ENCODE results near the gene JAKMIP1. TPM values are rescaled to one million over a fixed set of nuclear protein-coding genes. Genes with fewer than 3 reads are reported as not detected.

Gene JAKMIP1
- total RNA-seq, 1 experiment from 2014 or later: not detected

GRCh38 chr4:6195602-6196319 lies 4.6 kb downstream of the JAKMIP1 start:
- ChIA-PET RAD21 (ENCODE audit: low non-redundant PET in 1 of 2, low total read pairs in 2 of 2, uncharacterized antibody in 2 of 2, unreplicated experiment in 2 of 2) (no interaction called here), CTCF (no interaction called here), POLR2A (no interaction called here)
- BruUV-seq (replicated peaks): no TSS peak
- Histone ChIP-seq H3K79me2 (ENCODE audit: insufficient read depth, low read length) (no peaks in the 10 kb centered on the region), H3K9me2 (ENCODE audit: insufficient read depth) (no peaks in the 10 kb centered on the region), H2AFZ (ENCODE audit: low read depth, low read length, poor library complexity, severe bottlenecking) (no peak overlapping the region), H3K9ac (ENCODE audit: low read length) (no peak overlapping the region), H3K4me3 (replicated peaks in 1 of 2; ENCODE audit: low read depth in 1 of 2, low read length in 2 of 2) (no peak overlapping the region), H4K20me1 (ENCODE audit: insufficient read depth) (no peaks in the 10 kb centered on the region), H3K27me3 (ENCODE audit: insufficient read depth, low read length) (no peaks in the 10 kb centered on the region; the same call in 1 of the 2 replicates), H3K4me1 (ENCODE audit: control insufficient read depth in 1 of 2, insufficient read depth in 2 of 2, low read length in 2 of 2) (no peaks in the 10 kb centered on the region), H3K9me3 (ENCODE audit: control insufficient read depth in 1 of 2, insufficient read depth in 1 of 2, low read depth in 1 of 2, low read length in 2 of 2) (no peaks in the 10 kb centered on the region), H3K4me2 (ENCODE audit: low read length) (no peak overlapping the region), H3K27ac (ENCODE audit: low read depth, low read length) (no peak overlapping the region), H3K36me3 (ENCODE audit: control insufficient read depth in 1 of 2, insufficient read depth in 2 of 2, low read length in 2 of 2) (no peaks in the 10 kb centered on the region)
- intact Hi-C loops (cut with micrococcal nuclease): no loop called here
- ATAC-seq (no peak), DNase-seq (ENCODE audit: low read depth, low spot score) (no peak)
- TF ChIP-seq CBX3 (IDR thresholded peaks at IDR 0.05; ENCODE audit: low read depth) (no peak), MAX (IDR thresholded peaks at IDR 0.05) (no peak), FOSL1 (IDR thresholded peaks at IDR 0.05; ENCODE audit: low read depth) (no peak), ELF1 (IDR thresholded peaks at IDR 0.05; ENCODE audit: borderline replicate concordance, low read depth) (no peak), EGR1 (IDR thresholded peaks at IDR 0.05; ENCODE audit: low read depth) (no peak), POLR2AphosphoS5 (IDR thresholded peaks at IDR 0.05; ENCODE audit: low read depth, low read length) (no peak), TCF7L2 (IDR thresholded peaks at IDR 0.05; ENCODE audit: borderline replicate concordance, extremely low read depth, insufficient read depth, insufficient read length) (no peak), CTCF (IDR thresholded peaks at IDR 0.05 in 2 of 3, conservative IDR thresholded peaks at IDR 0.05 in 1 of 3; ENCODE audit: borderline replicate concordance in 1 of 3, insufficient read depth in 1 of 3, low read depth in 2 of 3, low read length in 2 of 3) (no peak), JUND (IDR thresholded peaks at IDR 0.05) (no peak), SRF (IDR thresholded peaks at IDR 0.05; ENCODE audit: low read depth) (no peak), EZH2 (IDR thresholded peaks at IDR 0.05) (no peak), REST (IDR thresholded peaks at IDR 0.05; ENCODE audit: low read depth) (no peak), RAD21 (IDR thresholded peaks at IDR 0.05; ENCODE audit: low read depth) (no peak), EZH2phosphoT487 (IDR thresholded peaks at IDR 0.05; ENCODE audit: borderline replicate concordance) (no peak), CEBPB (IDR thresholded peaks at IDR 0.05; ENCODE audit: low read depth) (no peak)
